DOHH2 (cell line): ENCODE data around the gene ABCF1.

Experiments used
- H3F3A ChIP-seq: fragments of 200-600 bp; sonication (generic), shearing (Covaris generic); 2 replicates; pipeline ENCODE4 v1.6.0; 2016; ENCODE audit warnings: antibody characterized with exemption, mild to moderate bottlenecking; ENCODE audit not compliant: control insufficient read depth, insufficient read depth
- H3K27ac ChIP-seq: fragments of 200-600 bp; sonication (generic); 2 replicates; pipeline ENCODE4 v1.5.1; 2014; ENCODE audit warnings: low read depth, mild to moderate bottlenecking, low read length, moderate library complexity
- H3K27me3 ChIP-seq: fragments of 200-600 bp; sonication (generic); 2 replicates; pipeline ENCODE4 v1.6.1; 2014; ENCODE audit warnings: mild to moderate bottlenecking, low read length, mixed read lengths; ENCODE audit not compliant: control insufficient read depth
- H3K36me3 ChIP-seq: fragments of 200-600 bp; sonication (generic); 2 replicates; pipeline ENCODE4 v1.6.1; 2014; ENCODE audit warnings: mild to moderate bottlenecking, low read length, moderate library complexity, mixed read lengths; ENCODE audit not compliant: control insufficient read depth
- H3K4me1 ChIP-seq: fragments of 200-600 bp; sonication (generic); 2 replicates; pipeline ENCODE4 v1.6.1; 2014; ENCODE audit warnings: mild to moderate bottlenecking, low read length, mixed read lengths; ENCODE audit not compliant: control insufficient read depth
- H3K4me2 ChIP-seq: fragments of 200-600 bp; sonication (generic); 2 replicates; pipeline ENCODE4 v1.6.0; 2014; ENCODE audit warnings: mild to moderate bottlenecking, low read length, moderate library complexity
- H3K4me3 ChIP-seq: fragments of 200-600 bp; sonication (generic); 2 replicates; pipeline ENCODE4 v1.5.1; 2014; ENCODE audit warnings: mild to moderate bottlenecking, low read length, mixed read lengths
- H3K79me2 ChIP-seq: fragments of 200-600 bp; sonication (generic); 2 replicates; pipeline ENCODE4 v1.6.1; 2014; ENCODE audit warnings: mild to moderate bottlenecking, low read length, mixed read lengths; ENCODE audit not compliant: control insufficient read depth
- H3K9me2 ChIP-seq: fragments of 200-600 bp; sonication (generic); replicated peaks from 2 replicates; pipeline ENCODE4 v1.6.1; 2014; ENCODE audit warnings: mild to moderate bottlenecking, low read length, mixed read lengths; ENCODE audit not compliant: control insufficient read depth
- H3K9me3 ChIP-seq: fragments of 200-600 bp; sonication (generic); 2 replicates; pipeline ENCODE4 v1.6.1; 2014; ENCODE audit warnings: antibody characterized with exemption, low read length, mixed read lengths; ENCODE audit not compliant: control insufficient read depth, insufficient read depth
- H4K20me1 ChIP-seq: fragments of 200-600 bp; sonication (generic); 2 replicates; pipeline ENCODE4 v1.6.0; 2014; ENCODE audit warnings: low read depth, mild to moderate bottlenecking, antibody characterized with exemption, low read length, moderate library complexity; ENCODE audit not compliant: control insufficient read depth, insufficient read depth
- EZH2phosphoT487 ChIP-seq: fragments of 200-600 bp; sonication (generic); IDR thresholded peaks from 2 replicates; pipeline ENCODE4 v1.6.1; 2017; ENCODE audit warnings: borderline replicate concordance, mild to moderate bottlenecking, antibody characterized with exemption, low read length, moderate library complexity, mixed read lengths
- TF ChIP-seq, protein P1 (sequence below): fragments of 200-600 bp; sonication (generic); IDR thresholded peaks from one replicate; pipeline ENCODE4 v1.5.1; 2014; ENCODE audit warnings: antibody characterized with exemption, mild to moderate bottlenecking, low read depth, low read length; ENCODE audit not compliant: poor library complexity, severe bottlenecking

The ABCF1 gene

DNA sequence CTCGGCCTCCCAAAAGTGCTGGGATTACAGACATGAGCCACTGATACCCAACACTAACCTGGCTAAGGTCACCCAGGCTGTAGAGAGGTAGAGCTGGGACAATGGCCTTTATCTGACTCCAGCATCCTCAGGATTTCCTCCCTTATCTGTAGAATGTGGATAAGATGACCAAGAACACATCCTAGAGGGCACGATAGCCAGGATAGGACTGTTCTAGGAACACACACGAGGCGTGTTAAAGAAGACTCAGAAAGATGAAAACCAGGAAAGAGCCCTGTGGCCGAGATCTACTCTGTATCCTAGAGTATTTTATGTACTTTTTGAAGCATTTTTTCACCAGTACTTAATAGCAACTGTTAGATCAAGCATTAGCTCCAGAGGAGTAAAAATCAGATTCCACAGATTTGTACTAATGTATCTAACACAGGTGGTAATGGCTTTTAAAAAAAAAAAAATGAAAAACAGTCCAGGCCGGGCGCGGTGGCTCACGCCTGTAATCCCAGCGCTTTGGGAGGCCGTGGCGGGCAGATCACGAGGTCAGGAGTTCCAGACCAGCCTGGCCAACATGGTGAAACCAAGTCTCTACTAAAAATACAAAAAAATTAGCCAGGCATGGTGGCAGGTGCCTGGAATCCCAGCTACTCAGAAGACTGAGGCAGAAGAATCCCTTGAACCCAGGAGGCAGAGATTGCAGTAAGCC, 28.5 kb downstream of the ABCF1 start:
- Histone ChIP-seq H4K20me1 (no peaks in the 10 kb centered on the region; the same call in 1 of the 2 replicates), H3K27me3 (no peaks in the 10 kb centered on the region), H3K9me3 (no peaks in the 10 kb centered on the region), H3K4me2 (no peak overlapping the region), H3K9me2 (no peaks in the 10 kb centered on the region), H3F3A (peaks cover 28% of the 10 kb centered on the region), H3K79me2 (peaks cover 1% of the 10 kb centered on the region; the same call in 1 of the 2 replicates), H3K27ac (no peak overlapping the region), H3K36me3 (peaks cover 67% of the 10 kb centered on the region), H3K4me3 (no peak overlapping the region), H3K4me1 (no peaks in the 10 kb centered on the region)
- no peak for TF ChIP-seq EZH2phosphoT487
- TF ChIP-seq, protein P1, sequence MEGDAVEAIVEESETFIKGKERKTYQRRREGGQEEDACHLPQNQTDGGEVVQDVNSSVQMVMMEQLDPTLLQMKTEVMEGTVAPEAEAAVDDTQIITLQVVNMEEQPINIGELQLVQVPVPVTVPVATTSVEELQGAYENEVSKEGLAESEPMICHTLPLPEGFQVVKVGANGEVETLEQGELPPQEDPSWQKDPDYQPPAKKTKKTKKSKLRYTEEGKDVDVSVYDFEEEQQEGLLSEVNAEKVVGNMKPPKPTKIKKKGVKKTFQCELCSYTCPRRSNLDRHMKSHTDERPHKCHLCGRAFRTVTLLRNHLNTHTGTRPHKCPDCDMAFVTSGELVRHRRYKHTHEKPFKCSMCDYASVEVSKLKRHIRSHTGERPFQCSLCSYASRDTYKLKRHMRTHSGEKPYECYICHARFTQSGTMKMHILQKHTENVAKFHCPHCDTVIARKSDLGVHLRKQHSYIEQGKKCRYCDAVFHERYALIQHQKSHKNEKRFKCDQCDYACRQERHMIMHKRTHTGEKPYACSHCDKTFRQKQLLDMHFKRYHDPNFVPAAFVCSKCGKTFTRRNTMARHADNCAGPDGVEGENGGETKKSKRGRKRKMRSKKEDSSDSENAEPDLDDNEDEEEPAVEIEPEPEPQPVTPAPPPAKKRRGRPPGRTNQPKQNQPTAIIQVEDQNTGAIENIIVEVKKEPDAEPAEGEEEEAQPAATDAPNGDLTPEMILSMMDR, result no peak

DNA sequence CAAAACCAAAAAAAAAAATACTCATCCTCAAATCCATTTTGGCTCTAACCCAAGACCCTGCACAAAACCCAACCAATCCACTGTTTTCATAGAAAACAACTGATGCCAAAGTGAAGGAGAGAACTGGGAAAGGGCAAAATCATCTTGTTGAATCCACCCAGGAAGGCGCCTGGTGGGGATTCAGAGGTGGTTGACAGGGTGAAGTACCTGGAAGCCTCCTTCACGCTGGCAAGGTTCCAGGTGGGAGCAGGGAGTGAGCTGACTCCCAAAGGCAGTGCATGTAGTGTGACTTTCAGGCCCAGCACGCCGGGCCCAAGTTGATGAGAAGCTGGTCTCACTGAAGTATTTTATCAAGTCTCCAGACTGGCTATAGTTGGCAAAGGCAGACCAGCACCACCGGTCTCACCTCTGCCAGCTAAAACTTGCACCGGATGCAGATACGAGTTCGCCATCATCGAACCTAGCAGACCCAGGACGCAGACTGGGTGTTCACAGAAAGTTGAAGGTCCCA, 29.3 kb downstream of the ABCF1 start:
- Histone ChIP-seq H3K27ac (no peak overlapping the region), H3K9me3 (no peaks in the 10 kb centered on the region), H3K9me2 (no peaks in the 10 kb centered on the region), H4K20me1 (no peaks in the 10 kb centered on the region), H3K79me2 (no peaks in the 10 kb centered on the region), H3K4me2 (no peak overlapping the region), H3K27me3 (no peaks in the 10 kb centered on the region), H3F3A (peaks cover 25% of the 10 kb centered on the region), H3K4me3 (no peak overlapping the region), H3K36me3 (peaks cover 66% of the 10 kb centered on the region), H3K4me1 (no peaks in the 10 kb centered on the region)
- TF ChIP-seq, protein P1, result no peak
- TF ChIP-seq EZH2phosphoT487, result no peak

DNA sequence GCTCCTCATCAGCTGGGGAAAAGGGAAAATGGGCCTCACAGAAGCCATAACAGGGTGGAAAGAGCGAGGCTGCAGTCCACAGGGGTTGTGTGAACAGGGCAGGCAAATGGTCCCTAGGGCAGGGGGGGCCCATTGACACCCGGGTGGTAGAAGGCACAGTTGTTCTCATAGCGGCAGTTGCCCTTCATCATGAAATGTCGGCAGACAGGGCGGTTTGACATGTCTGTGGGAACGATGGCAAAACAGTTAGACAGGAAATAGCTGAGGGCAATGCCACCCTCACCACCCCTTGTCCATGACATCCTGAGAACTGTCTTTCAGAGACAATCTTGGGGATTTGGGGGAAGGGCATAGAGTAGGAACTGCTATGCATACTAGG, 30.2 kb downstream of the ABCF1 start:
- no peaks in the 10 kb centered on the region for H3K27me3 ChIP-seq
- no peaks in the 10 kb centered on the region for H4K20me1 ChIP-seq
- no peaks in the 10 kb centered on the region for H3K9me3 ChIP-seq
- H3K9me2 ChIP-seq, result no peaks in the 10 kb centered on the region
- no peaks in the 10 kb centered on the region for H3K79me2 ChIP-seq
- no peak overlapping the region for H3K27ac ChIP-seq
- peaks cover 25% of the 10 kb centered on the region for H3F3A ChIP-seq
- H3K4me1 ChIP-seq, result no peaks in the 10 kb centered on the region
- H3K4me3 ChIP-seq, result no peak overlapping the region
- TF ChIP-seq, protein P1, result no peak
- no peak overlapping the region for H3K4me2 ChIP-seq
- H3K36me3 ChIP-seq, result peaks cover 74% of the 10 kb centered on the region
